Osteocyte (in vitro differentiated cells): ENCODE measurements around the gene NRP2. TPM values are rescaled to one million over a fixed set of nuclear protein-coding genes. Genes with fewer than 3 reads are reported as not detected.

Experiments used
- DNase-seq: peaks from one replicate; pipeline ENCODE4 v3.0.0; 2021; ENCODE audit warnings: mixed read lengths; ENCODE audit not compliant: unreplicated experiment; ENCODE audit errors: extremely low spot score
- H3K27ac Mint-ChIP-seq: one replicate; pipeline ENCODE4 v1.8.0; 2021; ENCODE audit warnings: mild to moderate bottlenecking, mixed read lengths; ENCODE audit not compliant: unreplicated experiment
- H3K27me3 Mint-ChIP-seq: one replicate; pipeline ENCODE4 v1.8.0; 2021; ENCODE audit warnings: mixed read lengths; ENCODE audit not compliant: unreplicated experiment
- H3K36me3 Mint-ChIP-seq: one replicate; pipeline ENCODE4 v1.8.0; 2021; ENCODE audit warnings: mixed read lengths; ENCODE audit not compliant: unreplicated experiment
- H3K4me1 Mint-ChIP-seq: one replicate; pipeline ENCODE4 v1.8.0; 2021; ENCODE audit warnings: mixed read lengths; ENCODE audit not compliant: unreplicated experiment
- H3K4me3 Mint-ChIP-seq: one replicate; pipeline ENCODE4 v1.8.0; 2021; ENCODE audit warnings: mild to moderate bottlenecking, moderate library complexity, mixed read lengths; ENCODE audit not compliant: unreplicated experiment
- H3K9me3 Mint-ChIP-seq: one replicate; pipeline ENCODE4 v1.8.0; 2021; ENCODE audit warnings: mixed read lengths; ENCODE audit not compliant: unreplicated experiment
- CTCF ChIP-seq: fragments of 200-600 bp; sonication (generic); IDR thresholded peaks from 2 replicates; pipeline ENCODE4 v1.5.0; 2021; ENCODE audit warnings: antibody characterized with exemption, mild to moderate bottlenecking, moderate library complexity
- total RNA-seq: library from RNA; stranded (reverse); gene quantifications from 2 replicates; pipeline ENCODE4 v1.2.1, GENCODE V29; 2021

NRP2 gene
- total RNA-seq, 1 donor from 2014 or later = 52.4 TPM

- Mint-ChIP-seq H3K4me3 (no peak overlapping the region), H3K27me3 (peaks cover 44% of the 10 kb centered on the region), H3K27ac (no peak overlapping the region), H3K36me3 (peaks cover 9% of the 10 kb centered on the region), H3K4me1 (peaks cover 5% of the 10 kb centered on the region), H3K9me3 (peaks cover 9% of the 10 kb centered on the region)
- no peak for TF ChIP-seq CTCF
- no peak for DNase-seq
Measured at GRCh38 chr2:205802065-205802464, 119.8 kb downstream of the NRP2 start.

- Mint-ChIP-seq H3K4me3 (no peak overlapping the region), H3K27ac (no peak overlapping the region), H3K4me1 (peaks cover 5% of the 10 kb centered on the region), H3K36me3 (peaks cover 4% of the 10 kb centered on the region), H3K27me3 (peaks cover 53% of the 10 kb centered on the region), H3K9me3 (peaks cover 5% of the 10 kb centered on the region)
- no peak for DNase-seq
- no peak for TF ChIP-seq CTCF
Measured at GRCh38 chr2:205802941-205803340, 120.6 kb downstream of the NRP2 start.

- Mint-ChIP-seq H3K27me3 (peaks cover 55% of the 10 kb centered on the region), H3K4me3 (no peak overlapping the region), H3K9me3 (peaks cover 5% of the 10 kb centered on the region), H3K27ac (no peak overlapping the region), H3K4me1 (peaks cover 5% of the 10 kb centered on the region), H3K36me3 (peaks cover 1% of the 10 kb centered on the region)
- DNase-seq = no peak
- TF ChIP-seq CTCF = no peak
Measured at GRCh38 chr2:205803500-205803899, 121.2 kb downstream of the NRP2 start.

GRCh38 chr2:205805136-205805535 is 122.8 kb downstream of the NRP2 start:
- no peak for TF ChIP-seq CTCF
- H3K4me3 Mint-ChIP-seq = no peak overlapping the region
- H3K4me1 Mint-ChIP-seq = peaks cover 5% of the 10 kb centered on the region
- H3K27me3 Mint-ChIP-seq = peaks cover 62% of the 10 kb centered on the region
- H3K9me3 Mint-ChIP-seq = no peaks in the 10 kb centered on the region
- no peak for DNase-seq
- H3K27ac Mint-ChIP-seq = no peak overlapping the region
- H3K36me3 Mint-ChIP-seq = peaks cover 1% of the 10 kb centered on the region

- Mint-ChIP-seq H3K4me1 (no peaks in the 10 kb centered on the region), H3K36me3 (peaks cover 1% of the 10 kb centered on the region), H3K27me3 (peaks cover 62% of the 10 kb centered on the region), H3K27ac (no peak overlapping the region), H3K9me3 (no peaks in the 10 kb centered on the region), H3K4me3 (no peak overlapping the region)
- DNase-seq = no peak
- TF ChIP-seq CTCF = no peak
Measured at GRCh38 chr2:205806143-205806905, 124.0 kb downstream of the NRP2 start.
